Activated CD4-positive, alpha-beta T cell treated with anti-CD3 and anti-CD28 coated beads, Interleukin-2, amount 50 U/mL, for 4 hours (primary cell): ENCODE measurements around the gene DDX39A.

Experiments used
- DNase-seq, 2 experiments: peaks; one replicate each; pipeline ENCODE4 v3.0.0-alpha.2; 2020

Gene DDX39A

GRCh38 chr19:14433554-14434501 is 14.7 kb upstream of the DDX39A start:
- peak; percentile 58 to 59 for DNase-seq

- no peak for DNase-seq
Observed at GRCh38 chr19:14432791-14433553, 13.8 kb upstream of the DDX39A start, which contains the start of gene PKN1. PKN1 (plus strand) TSS chr19:14433306; CDS start chr19:14433522, 216 bp downstream.

GRCh38 chr19:14430712-14431111 is 11.6 kb upstream of the DDX39A start:
- DNase-seq = no peak

- no peak for DNase-seq
Observed at GRCh38 chr19:14428882-14429416, 9.8 kb upstream of the DDX39A start.

GRCh38 chr19:14427461-14427860 is 8.3 kb upstream of the DDX39A start:
- DNase-seq = no peak

GRCh38 chr19:14425696-14426138 is 6.6 kb upstream of the DDX39A start:
- DNase-seq = no peak

- DNase-seq = no peak
Observed at GRCh38 chr19:14418856-14419105, 360 bp downstream of the DDX39A start.

- no peak for DNase-seq
Observed at GRCh38 chr19:14416817-14417231, 2.3 kb downstream of the DDX39A start.

GRCh38 chr19:14414926-14415690 is 4.0 kb downstream of the DDX39A start:
- no peak for DNase-seq

GRCh38 chr19:14413693-14414181 is 5.4 kb downstream of the DDX39A start:
- no peak for DNase-seq

- DNase-seq = no peak
Observed at GRCh38 chr19:14412996-14413692, 6.0 kb downstream of the DDX39A start.

GRCh38 chr19:14412324-14412995 is 6.7 kb downstream of the DDX39A start:
- DNase-seq = no peak

- DNase-seq = no peak
Observed at GRCh38 chr19:14411938-14412245, 7.2 kb downstream of the DDX39A start.

- DNase-seq = no peak
Observed at GRCh38 chr19:14411161-14411937, 7.8 kb downstream of the DDX39A start.

- DNase-seq = no peak
Observed at GRCh38 chr19:14410091-14411051, 8.8 kb downstream of the DDX39A start.

GRCh38 chr19:14409146-14410023 is 9.8 kb downstream of the DDX39A start:
- no peak for DNase-seq

- no peak for DNase-seq
Observed at GRCh38 chr19:14408491-14409145, 10.5 kb downstream of the DDX39A start.
